OCI-LY7 (cell line): Measurements from ENCODE around the gene NDOR1.

Experiments used
- CTCF ChIP-seq: fragments of 200-600 bp; sonication (generic); conservative IDR thresholded peaks from 2 replicates; pipeline ENCODE4 v1.5.1; 2014; ENCODE audit warnings: mild to moderate bottlenecking, antibody characterized with exemption, low read length, moderate library complexity, mixed read lengths
- EZH2phosphoT487 ChIP-seq: fragments of 200-600 bp; sonication (generic); IDR thresholded peaks from 2 replicates; pipeline ENCODE4 v1.6.1; 2018; ENCODE audit warnings: low read depth, borderline replicate concordance, mild to moderate bottlenecking, mixed run types, antibody characterized with exemption, low read length, moderate library complexity, mixed read lengths

DNA sequence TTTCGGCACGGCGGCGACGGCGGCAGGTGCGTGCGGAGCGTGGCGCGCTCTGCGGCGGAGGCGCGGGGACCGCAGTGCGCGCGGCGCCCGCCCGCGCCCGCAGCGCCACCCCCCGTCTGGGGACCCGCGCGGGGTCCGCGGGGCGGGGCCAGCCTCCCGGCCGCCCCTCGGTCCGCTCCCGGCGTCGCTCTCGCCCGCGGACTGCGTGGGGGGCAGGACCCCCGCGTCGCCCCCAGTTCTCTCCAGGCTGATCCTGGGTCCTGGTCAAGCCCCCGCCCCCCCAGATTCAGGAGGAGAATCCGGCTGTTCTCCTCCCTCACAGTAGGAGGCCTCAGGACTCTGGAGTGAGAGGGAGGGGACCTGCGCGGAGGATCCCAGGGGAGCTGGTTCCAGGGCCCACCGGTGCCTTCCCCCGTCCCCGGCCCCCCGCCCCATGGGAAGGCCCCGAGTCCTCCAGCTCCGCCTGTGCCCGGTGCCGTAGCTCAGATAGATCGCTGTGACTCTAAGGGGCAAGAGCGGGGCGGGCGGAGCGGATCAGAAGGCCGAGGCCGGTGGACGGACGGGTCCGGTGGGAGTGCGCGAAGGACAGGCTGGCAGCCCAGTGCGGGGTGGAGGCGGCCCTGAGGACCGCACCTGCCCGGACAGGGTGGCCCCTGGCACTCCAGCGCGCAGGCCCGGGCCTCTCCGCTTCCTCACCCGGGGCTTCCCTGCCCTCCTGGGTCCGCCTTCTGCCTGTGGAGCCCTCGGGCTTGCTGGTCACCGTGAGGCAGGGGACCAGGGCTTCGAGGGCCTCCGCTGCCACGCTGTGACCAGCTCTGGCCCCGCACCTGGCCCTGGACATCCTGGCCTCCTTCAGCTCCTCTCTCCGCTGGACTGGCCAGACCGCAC is 16.9 kb downstream of the NDOR1 start, which contains the start of gene RNF208:
- TF ChIP-seq CTCF (no peak), EZH2phosphoT487 (no peak)
